Activated CD8-positive, alpha-beta T cell treated with anti-CD3 and anti-CD28 coated beads for 36 hours (primary cell): ENCODE data around the gene PTMS. TPM values are rescaled to one million over a fixed set of nuclear protein-coding genes. Genes with fewer than 3 reads are reported as not detected.

Source experiments
- ATAC-seq: fragments of 200-7000 bp; cut with Tn5 transposase; one replicate; pipeline ENCODE4 v1.10.0; 2021; ENCODE audit warnings: mild to moderate bottlenecking, moderate library complexity
- CTCF ChIA-PET: fragments of 350-600 bp; sonication (Branson Sonifier 250); formaldehyde crosslinking; loops from one replicate; lab custom pipeline; 2021; ENCODE audit warnings: antibody characterized with exemption; lab: Charles Lee
- POLR2A ChIA-PET: fragments of 350-600 bp; sonication (Branson Sonifier 250); formaldehyde crosslinking; loops from one replicate; lab custom pipeline; 2021; ENCODE audit warnings: antibody characterized with exemption; lab: Charles Lee
- DNase-seq: peaks from one replicate; pipeline ENCODE4 v3.0.0-alpha.2; 2020
- H3K27ac Mint-ChIP-seq: one replicate; pipeline ENCODE4 v1.8.0; 2021; ENCODE audit warnings: mild to moderate bottlenecking, mixed read lengths
- H3K27me3 Mint-ChIP-seq: one replicate; pipeline ENCODE4 v1.8.0; 2021; ENCODE audit warnings: mixed read lengths
- H3K36me3 Mint-ChIP-seq: one replicate; pipeline ENCODE4 v1.8.0; 2021; ENCODE audit warnings: low read depth, mixed read lengths
- H3K4me1 Mint-ChIP-seq: one replicate; pipeline ENCODE4 v1.8.0; 2021; ENCODE audit warnings: low read depth, mixed read lengths
- H3K4me3 Mint-ChIP-seq: one replicate; pipeline ENCODE4 v1.8.0; 2021; ENCODE audit warnings: mild to moderate bottlenecking, moderate library complexity, mixed read lengths
- H3K9me3 Mint-ChIP-seq: one replicate; pipeline ENCODE4 v1.8.0; 2021; ENCODE audit warnings: mixed read lengths
- intact Hi-C: fragments of 100-400 bp; cut with micrococcal nuclease; formaldehyde crosslinking; loops from one replicate; pipeline ENCODE4 v1.10.0; 2022
- total RNA-seq, 2 experiments: library from RNA; stranded (reverse); gene quantifications; one replicate each; pipeline ENCODE4 v1.2.3, GENCODE V29; 2021
- TF ChIP-seq, protein P1 (sequence below): fragments of 200-600 bp; IDR thresholded peaks from one replicate; pipeline ENCODE4 v1.8.0; 2022; ENCODE audit warnings: antibody characterized with exemption, mild to moderate bottlenecking

PTMS gene
- total RNA-seq, 2 experiments from 2014 or later = 78.6 TPM

DNA sequence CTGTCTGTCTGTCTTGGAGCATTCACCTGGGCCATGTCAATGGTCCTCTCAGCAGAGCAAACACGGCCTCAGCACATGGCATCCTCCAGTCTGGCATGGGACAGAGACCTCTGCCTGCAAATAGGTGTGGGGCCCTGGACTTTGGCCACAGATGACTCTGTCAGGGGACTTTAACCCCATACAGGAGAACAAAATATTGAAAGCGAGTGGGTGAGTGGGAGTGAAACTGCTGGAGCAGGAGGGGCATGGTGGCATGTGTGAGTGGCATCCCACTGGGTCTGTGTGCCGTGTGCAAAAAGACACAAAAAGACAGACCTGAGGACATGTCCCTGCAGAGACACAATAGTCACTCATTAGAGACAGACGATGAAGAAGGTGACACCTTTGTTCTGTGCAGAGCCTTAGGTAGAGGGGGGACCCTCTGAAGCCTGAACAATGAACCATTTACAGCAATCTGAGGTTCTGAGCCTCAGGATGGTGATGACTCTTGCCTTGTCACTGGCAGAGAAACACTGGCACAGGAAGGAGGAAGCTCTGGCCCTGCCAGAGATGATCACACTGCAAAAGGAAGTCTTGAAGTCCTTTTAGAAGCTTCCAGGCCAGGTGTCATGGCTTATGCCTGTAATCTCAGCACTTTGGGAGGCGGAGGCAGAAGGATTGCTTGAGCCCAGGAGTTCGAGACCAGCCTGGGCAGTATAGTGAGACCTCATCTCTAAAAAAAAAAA, 13.7 kb downstream of the PTMS start:
- Mint-ChIP-seq H3K27ac (peak overlapping the region; percentile 89), H3K27me3 (no peaks in the 10 kb centered on the region), H3K36me3 (peaks cover 40% of the 10 kb centered on the region), H3K4me3 (peak overlapping the region; percentile 70), H3K9me3 (no peaks in the 10 kb centered on the region), H3K4me1 (peaks cover 84% of the 10 kb centered on the region)
- DNase-seq (peak; percentile 55), ATAC-seq (peak; percentile 25)
- CTCF ChIA-PET = interaction anchor here (0.8 to 10.0 kb wide), 11 partner anchors 8 to 95 kb away, joined by 3 to 117 read pairs (median 4); partner anchors contain the start of genes COPS7A, LAG3, MLF2 and PTMS
- TF ChIP-seq, protein P1, sequence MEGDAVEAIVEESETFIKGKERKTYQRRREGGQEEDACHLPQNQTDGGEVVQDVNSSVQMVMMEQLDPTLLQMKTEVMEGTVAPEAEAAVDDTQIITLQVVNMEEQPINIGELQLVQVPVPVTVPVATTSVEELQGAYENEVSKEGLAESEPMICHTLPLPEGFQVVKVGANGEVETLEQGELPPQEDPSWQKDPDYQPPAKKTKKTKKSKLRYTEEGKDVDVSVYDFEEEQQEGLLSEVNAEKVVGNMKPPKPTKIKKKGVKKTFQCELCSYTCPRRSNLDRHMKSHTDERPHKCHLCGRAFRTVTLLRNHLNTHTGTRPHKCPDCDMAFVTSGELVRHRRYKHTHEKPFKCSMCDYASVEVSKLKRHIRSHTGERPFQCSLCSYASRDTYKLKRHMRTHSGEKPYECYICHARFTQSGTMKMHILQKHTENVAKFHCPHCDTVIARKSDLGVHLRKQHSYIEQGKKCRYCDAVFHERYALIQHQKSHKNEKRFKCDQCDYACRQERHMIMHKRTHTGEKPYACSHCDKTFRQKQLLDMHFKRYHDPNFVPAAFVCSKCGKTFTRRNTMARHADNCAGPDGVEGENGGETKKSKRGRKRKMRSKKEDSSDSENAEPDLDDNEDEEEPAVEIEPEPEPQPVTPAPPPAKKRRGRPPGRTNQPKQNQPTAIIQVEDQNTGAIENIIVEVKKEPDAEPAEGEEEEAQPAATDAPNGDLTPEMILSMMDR = no peak
- POLR2A ChIA-PET = interaction anchor here (1.1 to 3.1 kb wide), 9 partner anchors 9 to 87 kb away, joined by 3 to 21 read pairs (median 4); partner anchors contain the start of genes COPS7A, MLF2, PTMS and TPI1
- intact Hi-C loops = loop anchor here (5.0 kb wide), 1 partner anchor 47 kb away; the partner anchor contains the start of gene P3H3

- no peaks in the 10 kb centered on the region for H3K27me3 Mint-ChIP-seq
- H3K4me1 Mint-ChIP-seq = peaks cover 79% of the 10 kb centered on the region
- H3K4me3 Mint-ChIP-seq = peak overlapping the region; percentile 70
- H3K27ac Mint-ChIP-seq = peak overlapping the region; percentile 89
- POLR2A ChIA-PET = interaction anchor here (0.6 to 3.1 kb wide), 11 partner anchors 9 to 92 kb away, joined by 3 to 16 read pairs (median 3); partner anchors contain the start of genes CD4, COPS7A, MLF2 and PTMS
- H3K36me3 Mint-ChIP-seq = peaks cover 33% of the 10 kb centered on the region
- peak; percentile 79 for DNase-seq
- no peaks in the 10 kb centered on the region for H3K9me3 Mint-ChIP-seq
- CTCF ChIA-PET = interaction anchor here (0.8 to 10.0 kb wide), 11 partner anchors 9 to 89 kb away, joined by 3 to 117 read pairs (median 5); partner anchors contain the start of genes CDCA3, COPS7A, LAG3 and MLF2
- intact Hi-C loops = loop anchor here (5.0 kb wide), 1 partner anchor 47 kb away; the partner anchor contains the start of gene P3H3
- peak; percentile 73 for ATAC-seq
- TF ChIP-seq, protein P1 = no peak
Observed at GRCh38 chr12:6780573-6780972, 14.4 kb downstream of the PTMS start.

- H3K27ac Mint-ChIP-seq = peak overlapping the region; percentile 12
- intact Hi-C loops = loop anchor here (5.0 kb wide), 1 partner anchor 45 kb away; the partner anchor contains the start of gene P3H3
- peaks cover 77% of the 10 kb centered on the region for H3K4me1 Mint-ChIP-seq
- TF ChIP-seq, protein P1 = no peak
- no peaks in the 10 kb centered on the region for H3K9me3 Mint-ChIP-seq
- ATAC-seq = no peak
- H3K36me3 Mint-ChIP-seq = peaks cover 20% of the 10 kb centered on the region
- peak overlapping the region; percentile 62 for H3K4me3 Mint-ChIP-seq
- no peak for DNase-seq
- ChIA-PET POLR2A (interaction anchor here (1.8 to 1.9 kb wide), 2 partner anchors 29 to 70 kb away, joined by 5 read pairs; partner anchors contain the start of genes MLF2 and USP5), CTCF (interaction anchor here (1.2 to 10.0 kb wide), 5 partner anchors 10 to 69 kb away, joined by 4 to 117 read pairs (median 14); partner anchors contain the start of genes CDCA3, COPS7A, MLF2 and PTMS)
- no peaks in the 10 kb centered on the region for H3K27me3 Mint-ChIP-seq
Observed at GRCh38 chr12:6782119-6782518, 16.0 kb downstream of the PTMS start.

DNA sequence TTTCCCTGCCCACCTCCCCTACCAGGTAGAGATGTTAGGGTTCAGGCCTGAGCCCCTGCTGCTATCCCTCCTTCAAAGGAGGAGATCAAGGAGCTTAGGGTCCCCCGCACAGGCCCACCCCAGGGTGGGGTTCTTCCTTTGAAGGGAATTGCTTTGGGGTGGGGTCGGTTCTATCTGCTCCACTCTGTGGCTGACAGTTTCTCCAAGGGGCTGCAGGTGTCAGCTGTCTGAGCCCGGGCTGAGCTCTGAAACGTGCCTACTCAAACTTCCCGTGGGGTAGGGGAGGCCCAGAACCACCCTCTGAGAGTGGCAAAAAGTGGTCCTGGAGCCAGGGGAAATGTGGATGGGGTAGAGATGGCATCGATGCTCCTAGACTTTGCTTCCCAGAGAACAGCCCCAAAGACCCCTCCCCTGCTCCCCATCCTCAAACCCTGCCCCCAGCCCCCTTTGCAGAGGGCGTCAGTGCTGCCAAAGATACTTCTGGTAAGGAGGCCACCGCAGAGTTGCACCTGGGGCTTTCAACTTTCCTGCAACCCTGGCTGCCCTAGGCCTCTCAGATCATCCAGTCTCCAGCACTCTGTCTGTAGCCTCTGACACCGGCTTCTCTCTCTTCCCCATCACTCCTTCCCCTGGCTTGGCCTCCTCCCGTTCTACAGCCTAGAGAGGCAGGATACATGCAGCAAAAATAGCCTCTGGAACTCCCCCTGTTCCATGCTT, 16.8 kb downstream of the PTMS start:
- POLR2A ChIA-PET = interaction anchor here (1.9 kb wide), 1 partner anchor 69 kb away, joined by 5 read pairs; the partner anchor contains the start of gene USP5
- TF ChIP-seq, protein P1 = no peak
- ATAC-seq (no peak), DNase-seq (no peak)
- H3K4me1 Mint-ChIP-seq = peaks cover 69% of the 10 kb centered on the region
- peak overlapping the region; percentile 55 for H3K27ac Mint-ChIP-seq
- peaks cover 11% of the 10 kb centered on the region for H3K36me3 Mint-ChIP-seq
- H3K9me3 Mint-ChIP-seq = no peaks in the 10 kb centered on the region
- CTCF ChIA-PET = interaction anchor here (0.6 to 10.0 kb wide), 8 partner anchors 8 to 68 kb away, joined by 3 to 117 read pairs (median 4); partner anchors contain the start of genes CDCA3, COPS7A, MLF2 and PTMS
- peak overlapping the region; percentile 35 for H3K4me3 Mint-ChIP-seq
- no peaks in the 10 kb centered on the region for H3K27me3 Mint-ChIP-seq
- intact Hi-C loops = loop anchor here (5.0 kb wide), 1 partner anchor 44 kb away; the partner anchor contains the start of gene P3H3
